Spleen (tissue), 7 donors: ENCODE data around the gene HOXD13.

Source experiments
- CTCF ChIP-seq, 11 experiments: fragments of 200-600 bp in 7 of 11; fragments of 450-650 bp in 4 of 11; sonication (generic) in 4 of 11; IDR thresholded peaks in 8 of 11; conservative IDR thresholded peaks in 3 of 11; 1 replicate in 7 of 11; 2 replicates in 4 of 11; pipeline versions ENCODE4 v1.4.0 to v1.8.0; 2016 to 2021; ENCODE audit warnings: antibody characterized with exemption in 11 of 11, inconsistent platforms in 4 of 11, mild to moderate bottlenecking in 1 of 11
- POLR2A ChIP-seq, 3 donors: fragments of 450-650 bp; IDR thresholded peaks; one replicate each; pipeline ENCODE4 v1.5.1; 2017; ENCODE audit warnings: antibody characterized with exemption in 3 of 3, mild to moderate bottlenecking in 1 of 3
- POLR2AphosphoS5 ChIP-seq, 3 donors: sonication (generic); formaldehyde crosslinking; IDR thresholded peaks; one replicate each; pipeline ENCODE4 v1.5.1; 2017; ENCODE audit warnings: antibody characterized with exemption in 3 of 3
- donor health status: DM: no; HTN: no; CAD: no; lungs with moderate emphysema.
- donor health status: DM: no; HTN: no; CAD: no.
- donor health status: DM: no; HTN: no; CAD: no.

- TF ChIP-seq POLR2A (IDR thresholded peaks at IDR 0.05) (peak in 1 of 3 donors; percentile 52), POLR2AphosphoS5 (IDR thresholded peaks at IDR 0.05) (peak; percentile 60 to 89 (median 80)), CTCF (IDR thresholded peaks at IDR 0.05 in 8 of 11, conservative IDR thresholded peaks at IDR 0.05 in 3 of 11) (no peak)
Measured at GRCh38 chr2:176122683-176123410, 30.3 kb downstream of the HOXD13 start, which contains the start of gene HOXD9.
